C4-2B (cell line): ENCODE data around the gene FITM1.

Source experiments
- ZFX ChIP-seq: fragments of 450-650 bp; IDR thresholded peaks from 2 replicates; pipeline ENCODE4 v1.6.1; 2017
- TF ChIP-seq, protein P1 (sequence below): fragments of 450-650 bp; conservative IDR thresholded peaks from 2 replicates; pipeline ENCODE4 v1.5.1; 2017; ENCODE audit warnings: mild to moderate bottlenecking

DNA sequence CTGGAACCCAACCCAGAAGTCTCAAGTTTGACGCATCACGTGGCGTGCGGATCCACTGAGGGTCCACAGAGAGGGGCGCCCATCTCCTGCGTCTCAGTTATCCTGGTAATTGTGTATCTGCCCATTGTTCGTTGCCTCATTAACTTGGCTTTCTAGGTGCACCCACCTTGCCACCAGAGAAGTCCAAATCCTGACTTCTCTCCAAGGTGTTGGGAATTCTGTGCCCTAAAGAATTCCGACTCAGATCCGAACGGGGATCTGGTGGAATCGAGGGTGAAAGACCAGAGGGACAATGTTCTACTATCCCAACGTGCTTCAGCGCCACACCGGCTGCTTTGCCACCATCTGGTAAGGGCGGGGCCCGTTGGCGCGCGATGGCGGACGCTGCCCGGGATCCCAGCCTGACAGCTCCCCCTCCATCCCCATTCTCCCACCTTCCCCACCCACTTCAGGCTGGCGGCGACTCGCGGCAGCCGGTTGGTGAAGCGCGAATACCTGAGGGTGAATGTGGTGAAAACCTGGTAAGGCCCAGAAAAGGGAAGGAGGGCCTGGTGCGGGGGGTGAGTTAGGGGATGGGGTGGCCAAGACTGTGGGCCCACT is 41.9 kb downstream of the FITM1 start:
- TF ChIP-seq, protein P1, sequence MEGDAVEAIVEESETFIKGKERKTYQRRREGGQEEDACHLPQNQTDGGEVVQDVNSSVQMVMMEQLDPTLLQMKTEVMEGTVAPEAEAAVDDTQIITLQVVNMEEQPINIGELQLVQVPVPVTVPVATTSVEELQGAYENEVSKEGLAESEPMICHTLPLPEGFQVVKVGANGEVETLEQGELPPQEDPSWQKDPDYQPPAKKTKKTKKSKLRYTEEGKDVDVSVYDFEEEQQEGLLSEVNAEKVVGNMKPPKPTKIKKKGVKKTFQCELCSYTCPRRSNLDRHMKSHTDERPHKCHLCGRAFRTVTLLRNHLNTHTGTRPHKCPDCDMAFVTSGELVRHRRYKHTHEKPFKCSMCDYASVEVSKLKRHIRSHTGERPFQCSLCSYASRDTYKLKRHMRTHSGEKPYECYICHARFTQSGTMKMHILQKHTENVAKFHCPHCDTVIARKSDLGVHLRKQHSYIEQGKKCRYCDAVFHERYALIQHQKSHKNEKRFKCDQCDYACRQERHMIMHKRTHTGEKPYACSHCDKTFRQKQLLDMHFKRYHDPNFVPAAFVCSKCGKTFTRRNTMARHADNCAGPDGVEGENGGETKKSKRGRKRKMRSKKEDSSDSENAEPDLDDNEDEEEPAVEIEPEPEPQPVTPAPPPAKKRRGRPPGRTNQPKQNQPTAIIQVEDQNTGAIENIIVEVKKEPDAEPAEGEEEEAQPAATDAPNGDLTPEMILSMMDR = no peak
- TF ChIP-seq ZFX = no peak
